Nephron progenitor cell (in vitro differentiated cells): Measurements from ENCODE around the gene VWA3A.
"Not testable (repeated sequence)": the region's sequence is repeated elsewhere in the genome, so short reads cannot be mapped to it uniquely, and the experiment has no call there.

Experiments used
- DNase-seq: peaks from one replicate; pipeline ENCODE4 v3.0.0; 2021
- H3K27ac Mint-ChIP-seq: 2 replicates; pipeline ENCODE4 v1.8.0; 2021; ENCODE audit warnings: mild to moderate bottlenecking, moderate library complexity, mixed read lengths
- H3K27me3 Mint-ChIP-seq: 2 replicates; pipeline ENCODE4 v1.8.0; 2021; ENCODE audit warnings: mild to moderate bottlenecking, low read depth, mixed read lengths; ENCODE audit not compliant: poor library complexity
- H3K36me3 Mint-ChIP-seq: 2 replicates; pipeline ENCODE4 v1.8.0; 2021; ENCODE audit warnings: low read depth, mixed read lengths
- H3K4me1 Mint-ChIP-seq: 2 replicates; pipeline ENCODE4 v1.8.0; 2021; ENCODE audit warnings: mixed read lengths
- H3K4me3 Mint-ChIP-seq: 2 replicates; pipeline ENCODE4 v1.8.0; 2021; ENCODE audit warnings: mild to moderate bottlenecking, moderate library complexity, mixed read lengths
- H3K9me3 Mint-ChIP-seq: 2 replicates; pipeline ENCODE4 v1.8.0; 2021; ENCODE audit warnings: mild to moderate bottlenecking, moderate library complexity, mixed read lengths
- TF ChIP-seq, protein P1 (sequence below): fragments of 200-600 bp; sonication (generic); IDR thresholded peaks from 2 replicates; pipeline ENCODE4 v1.5.0; 2021; ENCODE audit warnings: antibody characterized with exemption

Gene VWA3A, protein sequence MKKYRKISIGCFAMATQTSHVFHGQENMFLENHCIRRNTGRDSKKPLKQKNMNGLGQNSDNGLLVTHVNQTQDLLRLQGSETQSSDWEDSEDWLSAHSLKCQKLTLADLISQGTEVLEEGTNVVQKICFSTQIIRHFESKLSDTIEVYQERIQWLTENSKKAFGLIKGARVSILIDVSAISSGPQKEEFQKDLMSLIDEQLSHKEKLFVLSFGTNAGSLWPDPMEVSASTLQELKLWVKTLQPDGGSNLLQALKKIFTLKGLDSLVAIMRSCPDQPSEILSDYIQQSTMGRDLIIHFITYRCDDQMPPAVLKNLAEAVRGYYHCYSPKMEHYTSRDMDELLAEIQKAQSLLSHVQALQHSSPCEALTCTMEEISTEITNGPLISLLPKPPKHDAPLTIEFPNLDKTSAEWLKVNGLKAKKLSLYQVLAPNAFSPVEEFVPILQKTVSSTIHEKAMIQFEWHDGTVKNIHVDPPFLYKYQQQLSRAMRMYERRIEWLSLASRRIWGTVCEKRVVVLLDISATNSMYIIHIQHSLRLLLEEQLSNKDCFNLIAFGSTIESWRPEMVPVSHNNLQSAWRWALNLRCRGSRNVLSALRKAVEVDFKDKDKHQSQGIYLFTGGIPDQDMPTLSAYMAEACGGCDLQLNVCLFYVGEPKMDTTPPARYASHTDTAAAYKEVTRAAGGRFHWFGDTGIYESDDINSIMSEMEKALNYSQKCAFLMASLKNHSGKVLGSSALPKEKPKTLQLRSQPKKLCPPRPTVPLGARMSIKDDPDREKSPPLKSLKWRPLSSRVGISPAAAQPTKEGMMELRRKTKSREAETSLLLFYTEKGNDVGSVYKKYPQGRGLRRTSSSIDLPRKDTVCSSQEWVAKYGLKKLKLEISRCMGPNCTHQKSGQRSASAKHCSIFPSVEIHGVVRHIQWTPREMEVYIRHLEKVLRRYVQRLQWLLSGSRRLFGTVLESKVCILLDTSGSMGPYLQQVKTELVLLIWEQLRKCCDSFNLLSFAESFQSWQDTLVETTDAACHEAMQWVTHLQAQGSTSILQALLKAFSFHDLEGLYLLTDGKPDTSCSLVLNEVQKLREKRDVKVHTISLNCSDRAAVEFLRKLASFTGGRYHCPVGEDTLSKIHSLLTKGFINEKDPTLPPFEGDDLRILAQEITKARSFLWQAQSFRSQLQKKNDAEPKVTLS

DNA sequence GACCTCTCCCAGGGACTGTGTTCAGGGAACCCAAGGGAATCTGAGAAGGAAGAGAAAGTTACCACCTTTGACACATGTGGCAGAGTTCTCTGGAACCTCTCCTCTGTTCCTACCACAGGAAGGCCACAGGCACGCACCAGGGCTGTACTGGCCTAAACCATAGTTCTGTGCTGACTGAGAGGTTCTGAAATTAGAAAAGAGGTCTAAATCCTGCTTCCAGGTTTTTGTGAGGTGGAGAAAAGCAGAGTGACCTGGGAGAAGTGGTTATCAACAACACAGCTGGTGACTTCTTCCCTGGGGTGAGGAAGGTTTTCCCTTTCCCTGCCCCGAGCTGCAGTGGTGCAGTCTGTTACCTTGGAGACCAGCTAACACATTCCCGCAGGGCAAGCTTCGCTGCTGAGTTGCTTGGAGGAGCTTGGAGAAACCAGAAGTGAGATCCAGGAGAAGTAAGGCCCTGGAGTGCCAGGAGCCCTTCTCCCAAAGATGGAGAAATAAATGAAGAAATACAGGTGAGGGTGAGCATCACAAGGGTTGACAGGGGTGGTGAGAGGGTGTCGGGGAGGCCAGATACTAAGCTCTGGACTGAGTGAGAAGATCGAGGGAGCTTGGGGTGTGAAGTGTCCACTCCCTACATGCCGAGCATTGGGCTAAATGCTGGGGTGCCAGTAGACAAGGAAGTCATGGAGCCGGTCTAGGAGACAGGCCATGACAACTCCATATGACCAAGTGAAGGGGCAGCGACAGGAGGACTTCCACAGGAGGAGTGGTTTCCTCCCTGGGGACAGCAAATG is at the start of gene VWA3A:
VWA3A (plus strand) TSS at position 399 of the 791 bp plus-strand sequence; CDS start at position 496, 97 bp downstream.
- Mint-ChIP-seq H3K27ac (peak within 1 kb of the TSS; percentile 26), H3K36me3 (no peaks in the 10 kb centered on the region), H3K9me3 (no peaks in the 10 kb centered on the region), H3K27me3 (peaks cover 8% of the 10 kb centered on the region), H3K4me3 (peak within 1 kb of the TSS; percentile 40), H3K4me1 (peaks cover 19% of the 10 kb centered on the region)
- peak; percentile 50 for DNase-seq
- TF ChIP-seq, protein P1, sequence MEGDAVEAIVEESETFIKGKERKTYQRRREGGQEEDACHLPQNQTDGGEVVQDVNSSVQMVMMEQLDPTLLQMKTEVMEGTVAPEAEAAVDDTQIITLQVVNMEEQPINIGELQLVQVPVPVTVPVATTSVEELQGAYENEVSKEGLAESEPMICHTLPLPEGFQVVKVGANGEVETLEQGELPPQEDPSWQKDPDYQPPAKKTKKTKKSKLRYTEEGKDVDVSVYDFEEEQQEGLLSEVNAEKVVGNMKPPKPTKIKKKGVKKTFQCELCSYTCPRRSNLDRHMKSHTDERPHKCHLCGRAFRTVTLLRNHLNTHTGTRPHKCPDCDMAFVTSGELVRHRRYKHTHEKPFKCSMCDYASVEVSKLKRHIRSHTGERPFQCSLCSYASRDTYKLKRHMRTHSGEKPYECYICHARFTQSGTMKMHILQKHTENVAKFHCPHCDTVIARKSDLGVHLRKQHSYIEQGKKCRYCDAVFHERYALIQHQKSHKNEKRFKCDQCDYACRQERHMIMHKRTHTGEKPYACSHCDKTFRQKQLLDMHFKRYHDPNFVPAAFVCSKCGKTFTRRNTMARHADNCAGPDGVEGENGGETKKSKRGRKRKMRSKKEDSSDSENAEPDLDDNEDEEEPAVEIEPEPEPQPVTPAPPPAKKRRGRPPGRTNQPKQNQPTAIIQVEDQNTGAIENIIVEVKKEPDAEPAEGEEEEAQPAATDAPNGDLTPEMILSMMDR, result no peak

DNA sequence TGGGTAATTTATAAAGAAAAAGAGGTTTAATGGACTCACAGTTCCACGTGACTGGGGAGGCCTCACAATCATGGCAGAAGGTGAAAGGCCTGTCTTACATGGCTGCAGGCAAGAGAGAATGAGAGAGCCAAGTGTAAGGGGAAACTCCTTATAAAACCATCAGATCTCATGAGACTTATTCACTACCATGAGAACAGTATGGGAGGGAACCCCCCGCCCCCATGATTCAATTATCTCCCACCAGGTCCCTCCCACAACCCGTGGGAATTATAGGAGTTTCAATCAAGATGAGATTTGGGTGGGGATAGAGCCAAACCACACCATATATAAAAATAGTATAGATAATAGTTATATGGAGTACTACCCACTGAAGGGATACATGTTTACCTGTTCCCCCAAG is 48.5 kb upstream of the VWA3A start:
- not testable (repeated sequence) for H3K4me1 Mint-ChIP-seq, H3K27ac Mint-ChIP-seq, H3K36me3 Mint-ChIP-seq, H3K27me3 Mint-ChIP-seq, H3K9me3 Mint-ChIP-seq, H3K4me3 Mint-ChIP-seq, DNase-seq

DNA sequence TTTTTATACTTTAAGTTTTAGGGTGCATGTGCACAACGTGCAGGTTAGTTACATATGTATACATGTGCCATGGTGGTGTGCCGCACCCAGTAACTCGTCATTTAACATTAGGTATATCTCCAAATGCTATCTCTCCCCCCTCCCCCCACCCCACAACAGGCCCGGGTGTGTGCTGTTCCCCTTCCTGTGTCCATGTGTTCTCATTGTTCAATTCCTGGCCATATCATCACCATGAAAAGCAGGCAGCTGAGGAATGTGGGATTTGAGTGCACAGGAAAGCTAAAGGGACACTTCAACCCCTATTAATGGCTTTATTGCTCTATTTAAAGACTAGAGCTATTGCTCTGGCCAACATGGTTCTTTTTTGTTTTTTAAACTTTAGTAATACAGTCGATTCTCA is 46.5 kb upstream of the VWA3A start:
- H3K36me3 Mint-ChIP-seq, H3K4me3 Mint-ChIP-seq, H3K9me3 Mint-ChIP-seq, DNase-seq, H3K27me3 Mint-ChIP-seq, H3K4me1 Mint-ChIP-seq, H3K27ac Mint-ChIP-seq: not testable (repeated sequence)

DNA sequence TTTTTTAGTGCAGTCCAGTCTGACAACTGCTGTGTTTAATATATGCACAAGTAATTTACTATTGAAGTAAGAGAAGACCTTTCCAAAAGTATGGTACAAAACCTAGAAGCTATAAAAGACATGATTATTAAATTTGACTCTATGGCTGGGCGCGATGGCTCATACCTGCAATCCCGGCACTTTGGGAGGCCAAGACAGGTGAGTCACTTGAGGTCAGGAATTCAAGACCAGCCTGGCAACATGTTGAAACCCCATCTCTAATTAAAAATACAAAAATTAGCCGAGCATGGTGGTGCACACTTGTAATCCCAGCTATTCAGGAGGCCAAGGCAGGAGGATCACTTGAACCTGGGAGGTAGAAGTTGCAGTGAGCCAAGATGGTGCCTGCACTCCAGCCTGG is 41.4 kb upstream of the VWA3A start:
- H3K27me3 Mint-ChIP-seq, result peaks cover 4% of the 10 kb centered on the region

DNA sequence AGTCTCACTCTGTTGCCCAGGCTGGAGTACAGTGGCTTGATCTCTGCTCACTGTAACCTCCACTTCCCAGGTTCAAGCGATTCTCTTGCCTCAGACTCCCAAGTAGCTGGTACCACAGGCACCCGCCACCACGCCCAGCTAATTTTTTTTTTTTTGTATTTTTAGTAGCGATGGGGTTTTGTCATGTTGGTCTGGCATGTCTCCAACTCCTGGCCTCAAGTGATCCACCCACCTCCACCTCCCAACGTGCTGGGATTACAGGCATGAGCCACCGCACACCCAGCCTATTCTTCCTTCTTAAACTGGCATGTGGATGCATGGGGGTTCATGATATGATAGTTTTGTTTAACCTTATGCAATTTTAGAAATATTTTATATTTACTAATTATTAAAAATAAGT is 39.4 kb upstream of the VWA3A start:
- no peaks in the 10 kb centered on the region for H3K27me3 Mint-ChIP-seq
- H3K4me3 Mint-ChIP-seq, result no peak overlapping the region
- no peak overlapping the region for H3K27ac Mint-ChIP-seq
- peaks cover 5% of the 10 kb centered on the region for H3K9me3 Mint-ChIP-seq
- H3K4me1 Mint-ChIP-seq, result no peaks in the 10 kb centered on the region
- no peak for DNase-seq
- peaks cover 10% of the 10 kb centered on the region for H3K36me3 Mint-ChIP-seq
- TF ChIP-seq, protein P1, result no peak

More for the DNA sequence above, 41.4 kb upstream of the VWA3A start:
- Mint-ChIP-seq H3K27ac (no peak overlapping the region), H3K36me3 (no peaks in the 10 kb centered on the region), H3K4me3 (no peak overlapping the region), H3K4me1 (peaks cover 2% of the 10 kb centered on the region), H3K9me3 (no peaks in the 10 kb centered on the region)
- TF ChIP-seq, protein P1, result no peak
- no peak for DNase-seq

DNA sequence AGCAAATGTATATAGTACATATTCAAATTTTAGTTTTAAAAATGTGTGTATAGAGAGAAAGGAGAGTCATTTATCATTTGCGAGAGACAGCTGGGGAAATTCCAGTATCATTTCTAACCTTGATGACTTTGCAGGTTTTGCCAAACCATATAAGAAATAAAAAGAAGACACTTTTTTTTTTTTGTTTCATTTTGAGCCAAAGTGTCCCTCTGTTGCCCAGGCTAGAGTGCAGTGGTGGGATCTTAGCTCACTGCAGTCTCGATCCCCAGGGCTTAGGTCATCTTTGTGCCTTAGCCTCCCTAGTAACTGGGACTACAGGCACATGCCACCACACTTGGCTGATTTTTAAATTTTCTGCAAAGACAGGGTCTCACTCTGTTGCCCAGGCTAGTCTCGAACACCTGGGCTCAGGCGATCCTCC is 38.4 kb upstream of the VWA3A start:
- no peak overlapping the region for H3K27ac Mint-ChIP-seq
- no peaks in the 10 kb centered on the region for H3K27me3 Mint-ChIP-seq
- H3K4me1 Mint-ChIP-seq, result no peaks in the 10 kb centered on the region
- no peak overlapping the region for H3K4me3 Mint-ChIP-seq
- TF ChIP-seq, protein P1, result no peak
- H3K9me3 Mint-ChIP-seq, result peaks cover 5% of the 10 kb centered on the region
- H3K36me3 Mint-ChIP-seq, result peaks cover 10% of the 10 kb centered on the region
- DNase-seq, result no peak
